IPS-18a (cell line): Measurements from ENCODE around the gene SPRING1.

ENCODE experiments used
- H3K27ac ChIP-seq: one replicate; pipeline ENCODE4 v1.5.1; 2013; ENCODE audit warnings: low read length
- H3K27me3 ChIP-seq: one replicate; pipeline ENCODE4 v1.6.1; 2013; ENCODE audit warnings: mild to moderate bottlenecking, low read length; ENCODE audit not compliant: control insufficient read depth, insufficient read depth
- H3K36me3 ChIP-seq: one replicate; pipeline ENCODE4 v1.6.1; 2013; ENCODE audit warnings: low read depth, low read length; ENCODE audit not compliant: control insufficient read depth
- H3K4me1 ChIP-seq: one replicate; pipeline ENCODE4 v1.6.1; 2013; ENCODE audit warnings: low read depth, low read length; ENCODE audit not compliant: control insufficient read depth
- H3K4me3 ChIP-seq: one replicate; pipeline ENCODE4 v1.5.1; 2013; ENCODE audit warnings: low read length
- H3K9ac ChIP-seq: one replicate; pipeline ENCODE4 v1.6.1; 2013; ENCODE audit warnings: mild to moderate bottlenecking, low read length, moderate library complexity
- H3K9me3 ChIP-seq: one replicate; pipeline ENCODE4 v1.6.1; 2013; ENCODE audit warnings: low read depth, low read length; ENCODE audit not compliant: control insufficient read depth

The SPRING1 gene

GRCh38 chr12:116736962-116737773 is 701 bp downstream of the SPRING1 start:
- H3K27me3 ChIP-seq: no peaks in the 10 kb centered on the region
- H3K4me1 ChIP-seq: peaks cover 8% of the 10 kb centered on the region
- H3K36me3 ChIP-seq: peaks cover 23% of the 10 kb centered on the region
- H3K9ac ChIP-seq: peak overlapping the region; percentile 79
- peak overlapping the region; percentile 91 for H3K4me3 ChIP-seq
- no peaks in the 10 kb centered on the region for H3K9me3 ChIP-seq
- no peak overlapping the region for H3K27ac ChIP-seq

- peaks cover 22% of the 10 kb centered on the region for H3K36me3 ChIP-seq
- no peak overlapping the region for H3K9ac ChIP-seq
- H3K4me3 ChIP-seq: peak overlapping the region; percentile 91
- H3K27me3 ChIP-seq: no peaks in the 10 kb centered on the region
- H3K4me1 ChIP-seq: peaks cover 8% of the 10 kb centered on the region
- no peak overlapping the region for H3K27ac ChIP-seq
- H3K9me3 ChIP-seq: no peaks in the 10 kb centered on the region
These were observed 1.8 kb downstream of the SPRING1 start for GRCh38 chr12:116735951-116736599.

GRCh38 chr12:116735084-116735483 is 2.8 kb downstream of the SPRING1 start:
- peaks cover 12% of the 10 kb centered on the region for H3K36me3 ChIP-seq
- H3K4me3 ChIP-seq: no peak overlapping the region
- no peak overlapping the region for H3K9ac ChIP-seq
- no peaks in the 10 kb centered on the region for H3K27me3 ChIP-seq
- peaks cover 8% of the 10 kb centered on the region for H3K4me1 ChIP-seq
- H3K27ac ChIP-seq: no peak overlapping the region
- H3K9me3 ChIP-seq: no peaks in the 10 kb centered on the region

- Histone ChIP-seq H3K27me3 (no peaks in the 10 kb centered on the region), H3K27ac (no peak overlapping the region), H3K4me1 (peaks cover 8% of the 10 kb centered on the region), H3K9ac (no peak overlapping the region), H3K4me3 (no peak overlapping the region), H3K36me3 (peaks cover 12% of the 10 kb centered on the region), H3K9me3 (no peaks in the 10 kb centered on the region)
These were observed 3.6 kb downstream of the SPRING1 start for GRCh38 chr12:116734156-116734768.

GRCh38 chr12:116731801-116732200 is 6.1 kb downstream of the SPRING1 start:
- no peak overlapping the region for H3K9ac ChIP-seq
- H3K27ac ChIP-seq: no peak overlapping the region
- no peaks in the 10 kb centered on the region for H3K9me3 ChIP-seq
- peaks cover 12% of the 10 kb centered on the region for H3K36me3 ChIP-seq
- no peak overlapping the region for H3K4me3 ChIP-seq
- peaks cover 9% of the 10 kb centered on the region for H3K4me1 ChIP-seq
- H3K27me3 ChIP-seq: no peaks in the 10 kb centered on the region

GRCh38 chr12:116727891-116728290 is 10.0 kb downstream of the SPRING1 start:
- Histone ChIP-seq H3K27ac (no peak overlapping the region), H3K36me3 (no peaks in the 10 kb centered on the region), H3K9me3 (no peaks in the 10 kb centered on the region), H3K4me3 (no peak overlapping the region), H3K4me1 (peaks cover 7% of the 10 kb centered on the region), H3K9ac (no peak overlapping the region), H3K27me3 (no peaks in the 10 kb centered on the region)

GRCh38 chr12:116727261-116727660 is 10.6 kb downstream of the SPRING1 start:
- H3K4me3 ChIP-seq: no peak overlapping the region
- peaks cover 3% of the 10 kb centered on the region for H3K36me3 ChIP-seq
- no peaks in the 10 kb centered on the region for H3K27me3 ChIP-seq
- no peaks in the 10 kb centered on the region for H3K9me3 ChIP-seq
- no peak overlapping the region for H3K27ac ChIP-seq
- H3K9ac ChIP-seq: no peak overlapping the region
- H3K4me1 ChIP-seq: peaks cover 7% of the 10 kb centered on the region

- H3K9ac ChIP-seq: no peak overlapping the region
- peaks cover 9% of the 10 kb centered on the region for H3K36me3 ChIP-seq
- H3K4me1 ChIP-seq: peaks cover 7% of the 10 kb centered on the region
- no peaks in the 10 kb centered on the region for H3K9me3 ChIP-seq
- no peak overlapping the region for H3K4me3 ChIP-seq
- no peaks in the 10 kb centered on the region for H3K27me3 ChIP-seq
- H3K27ac ChIP-seq: no peak overlapping the region
These were observed 11.2 kb downstream of the SPRING1 start for GRCh38 chr12:116726694-116727093.

GRCh38 chr12:116722245-116722644 is 15.6 kb downstream of the SPRING1 start:
- H3K9ac ChIP-seq: no peak overlapping the region
- peaks cover 20% of the 10 kb centered on the region for H3K36me3 ChIP-seq
- no peak overlapping the region for H3K27ac ChIP-seq
- peaks cover 14% of the 10 kb centered on the region for H3K4me1 ChIP-seq
- no peaks in the 10 kb centered on the region for H3K27me3 ChIP-seq
- no peak overlapping the region for H3K4me3 ChIP-seq
- H3K9me3 ChIP-seq: no peaks in the 10 kb centered on the region

- Histone ChIP-seq H3K27ac (no peak overlapping the region), H3K4me3 (no peak overlapping the region), H3K9ac (no peak overlapping the region), H3K36me3 (peaks cover 41% of the 10 kb centered on the region), H3K27me3 (no peaks in the 10 kb centered on the region), H3K9me3 (no peaks in the 10 kb centered on the region), H3K4me1 (peaks cover 7% of the 10 kb centered on the region)
These were observed 17.9 kb downstream of the SPRING1 start for GRCh38 chr12:116719731-116720528.
